Neural progenitor cell (in vitro differentiated cells): ENCODE results near the gene C1orf122.
A peak's percentile ranks its signal among the peaks of the same experiment; 100 is the strongest.

ENCODE experiments used
- CTCF ChIP-seq: fragments of 200-600 bp; sonication (generic); IDR thresholded peaks from 2 replicates; pipeline ENCODE4 v1.5.1; 2017; ENCODE audit warnings: antibody characterized with exemption, mild to moderate bottlenecking
- EZH2 ChIP-seq: fragments of 200-600 bp; sonication (generic); IDR thresholded peaks from 2 replicates; pipeline ENCODE4 v1.6.1; 2017; ENCODE audit warnings: antibody characterized with exemption, mild to moderate bottlenecking, moderate library complexity
- EZH2phosphoT487 ChIP-seq: fragments of 200-600 bp; sonication (generic); IDR thresholded peaks from 2 replicates; pipeline ENCODE4 v1.6.1; 2017; ENCODE audit warnings: antibody characterized with exemption

GRCh38 chr1:37808369-37809319 lies 1.1 kb downstream of the C1orf122 start:
- TF ChIP-seq CTCF (peak; percentile 7), EZH2phosphoT487 (no peak), EZH2 (no peak)
